Measurements from ENCODE around the gene TMEM135.
"Not testable (repeated sequence)": the region's sequence is repeated elsewhere in the genome, so short reads cannot be mapped to it uniquely, and the experiment has no call there.

TMEM135 gene

GRCh38 chr11:87007963-87008362 lies 29.8 kb upstream of the TMEM135 start:
- no peaks in the 10 kb centered on the region for H3K36me3 ChIP-seq (ENCODE audit: insufficient read depth, low read length)
- no peaks in the 10 kb centered on the region for H3K9me3 ChIP-seq (ENCODE audit: control insufficient read depth, insufficient read depth, low read length)
- no peaks in the 10 kb centered on the region for H3K4me1 ChIP-seq (ENCODE audit: insufficient read depth, low read length)
- H3K9ac ChIP-seq (ENCODE audit: low read depth, low read length), result no peak overlapping the region

GRCh38 chr11:87012089-87012488 lies 25.6 kb upstream of the TMEM135 start:
- Histone ChIP-seq H3K36me3 (ENCODE audit: insufficient read depth, low read length) (no peaks in the 10 kb centered on the region), H3K9ac (ENCODE audit: low read depth, low read length) (no peak overlapping the region), H3K9me3 (ENCODE audit: control insufficient read depth, insufficient read depth, low read length) (no peaks in the 10 kb centered on the region), H3K4me1 (ENCODE audit: insufficient read depth, low read length) (no peaks in the 10 kb centered on the region)

GRCh38 chr11:87012673-87013072 lies 25.1 kb upstream of the TMEM135 start:
- Histone ChIP-seq H3K4me1 (ENCODE audit: insufficient read depth, low read length) (no peaks in the 10 kb centered on the region), H3K9me3 (ENCODE audit: control insufficient read depth, insufficient read depth, low read length) (no peaks in the 10 kb centered on the region), H3K9ac (ENCODE audit: low read depth, low read length) (no peak overlapping the region), H3K36me3 (ENCODE audit: insufficient read depth, low read length) (no peaks in the 10 kb centered on the region)

GRCh38 chr11:87013912-87014825 lies 23.6 kb upstream of the TMEM135 start:
- H3K4me1 ChIP-seq (ENCODE audit: insufficient read depth, low read length), result no peaks in the 10 kb centered on the region
- no peaks in the 10 kb centered on the region for H3K36me3 ChIP-seq (ENCODE audit: insufficient read depth, low read length)
- H3K9me3 ChIP-seq (ENCODE audit: control insufficient read depth, insufficient read depth, low read length), result 0 out of 2 replicates have a peak, but pooled peaks cover under 1% of the 10 kb centered on the region
- no peak overlapping the region for H3K9ac ChIP-seq (ENCODE audit: low read depth, low read length)

GRCh38 chr11:87015645-87016044 lies 22.1 kb upstream of the TMEM135 start:
- no peaks in the 10 kb centered on the region for H3K36me3 ChIP-seq (ENCODE audit: insufficient read depth, low read length)
- H3K9me3 ChIP-seq (ENCODE audit: control insufficient read depth, insufficient read depth, low read length), result 0 out of 2 replicates have a peak, but pooled peaks cover 3% of the 10 kb centered on the region
- H3K9ac ChIP-seq (ENCODE audit: low read depth, low read length), result no peak overlapping the region
- H3K4me1 ChIP-seq (ENCODE audit: insufficient read depth, low read length), result no peaks in the 10 kb centered on the region

GRCh38 chr11:87019613-87020271 lies 18.0 kb upstream of the TMEM135 start:
- H3K4me1 ChIP-seq (ENCODE audit: insufficient read depth, low read length), result no peaks in the 10 kb centered on the region
- no peaks in the 10 kb centered on the region for H3K36me3 ChIP-seq (ENCODE audit: insufficient read depth, low read length)

GRCh38 chr11:87020336-87020735 lies 17.4 kb upstream of the TMEM135 start:
- Histone ChIP-seq H3K36me3 (ENCODE audit: insufficient read depth, low read length) (no peaks in the 10 kb centered on the region), H3K9me3 (ENCODE audit: control insufficient read depth, insufficient read depth, low read length) (0 out of 2 replicates have a peak, but pooled peaks cover 3% of the 10 kb centered on the region), H3K9ac (ENCODE audit: low read depth, low read length) (no peak overlapping the region), H3K4me1 (ENCODE audit: insufficient read depth, low read length) (no peaks in the 10 kb centered on the region)

More at GRCh38 chr11:87019613-87020271, 18.0 kb upstream of the TMEM135 start:
- no peak overlapping the region for H3K9ac ChIP-seq (ENCODE audit: low read depth, low read length)
- 0 out of 2 replicates have a peak, but pooled peaks cover 3% of the 10 kb centered on the region for H3K9me3 ChIP-seq (ENCODE audit: control insufficient read depth, insufficient read depth, low read length)

- no peak overlapping the region for H3K9ac ChIP-seq (ENCODE audit: low read depth, low read length)
- H3K9me3 ChIP-seq (ENCODE audit: control insufficient read depth, insufficient read depth, low read length), result 0 out of 2 replicates have a peak, but pooled peaks cover 3% of the 10 kb centered on the region
- no peaks in the 10 kb centered on the region for H3K4me1 ChIP-seq (ENCODE audit: insufficient read depth, low read length)
- H3K36me3 ChIP-seq (ENCODE audit: insufficient read depth, low read length), result no peaks in the 10 kb centered on the region
Measured at GRCh38 chr11:87020764-87021365, 16.9 kb upstream of the TMEM135 start.

- H3K36me3 ChIP-seq (ENCODE audit: insufficient read depth, low read length), result no peaks in the 10 kb centered on the region
- 0 out of 2 replicates have a peak, but pooled peaks cover 6% of the 10 kb centered on the region for H3K9me3 ChIP-seq (ENCODE audit: control insufficient read depth, insufficient read depth, low read length)
- H3K4me1 ChIP-seq (ENCODE audit: insufficient read depth, low read length), result no peaks in the 10 kb centered on the region
Measured at GRCh38 chr11:87022254-87022653, 15.5 kb upstream of the TMEM135 start.

GRCh38 chr11:87022738-87023137 lies 15.0 kb upstream of the TMEM135 start:
- Histone ChIP-seq H3K36me3 (ENCODE audit: insufficient read depth, low read length) (no peaks in the 10 kb centered on the region), H3K9ac (ENCODE audit: low read depth, low read length) (no peak overlapping the region), H3K9me3 (ENCODE audit: control insufficient read depth, insufficient read depth, low read length) (0 out of 2 replicates have a peak, but pooled peaks cover 6% of the 10 kb centered on the region), H3K4me1 (ENCODE audit: insufficient read depth, low read length) (no peaks in the 10 kb centered on the region)

More at GRCh38 chr11:87022254-87022653, 15.5 kb upstream of the TMEM135 start:
- H3K9ac ChIP-seq (ENCODE audit: low read depth, low read length), result no peak overlapping the region

GRCh38 chr11:87026415-87026814 lies 11.3 kb upstream of the TMEM135 start:
- H3K4me1 ChIP-seq (ENCODE audit: insufficient read depth, low read length); H3K9me3 ChIP-seq (ENCODE audit: control insufficient read depth, insufficient read depth, low read length); H3K9ac ChIP-seq (ENCODE audit: low read depth, low read length); H3K36me3 ChIP-seq (ENCODE audit: insufficient read depth, low read length): not testable (repeated sequence)

GRCh38 chr11:87030458-87031054 lies 7.2 kb upstream of the TMEM135 start:
- Histone ChIP-seq H3K9ac (ENCODE audit: low read depth, low read length) (no peak overlapping the region), H3K9me3 (ENCODE audit: control insufficient read depth, insufficient read depth, low read length) (0 out of 2 replicates have a peak, but pooled peaks cover 3% of the 10 kb centered on the region), H3K36me3 (ENCODE audit: insufficient read depth, low read length) (no peaks in the 10 kb centered on the region), H3K4me1 (ENCODE audit: insufficient read depth, low read length) (peaks cover 8% of the 10 kb centered on the region; the same call in 1 of the 2 replicates)

GRCh38 chr11:87031433-87032170 lies 6.1 kb upstream of the TMEM135 start:
- Histone ChIP-seq H3K9me3 (ENCODE audit: control insufficient read depth, insufficient read depth, low read length) (no peaks in the 10 kb centered on the region), H3K9ac (ENCODE audit: low read depth, low read length) (no peak overlapping the region), H3K4me1 (ENCODE audit: insufficient read depth, low read length) (peaks cover 8% of the 10 kb centered on the region; the same call in 1 of the 2 replicates), H3K36me3 (ENCODE audit: insufficient read depth, low read length) (no peaks in the 10 kb centered on the region)
